HEK293T (cell line): ENCODE results near the gene IQSEC2.

Source experiments
- BHLHE40 ChIP-seq: fragments of 450-650 bp; IDR thresholded peaks from 2 replicates; pipeline ENCODE4 v1.6.1; 2016; ENCODE audit warnings: mild to moderate bottlenecking, moderate library complexity, borderline replicate concordance
- ELF4 ChIP-seq: fragments of 450-650 bp; IDR thresholded peaks from 2 replicates; pipeline ENCODE4 v1.6.1; 2017; ENCODE audit warnings: antibody characterized with exemption
- FOXA1 ChIP-seq: fragments of 450-650 bp; IDR thresholded peaks from 2 replicates; pipeline ENCODE4 v1.6.1; 2016; ENCODE audit warnings: mild to moderate bottlenecking
- FOXK2 ChIP-seq: fragments of 450-650 bp; IDR thresholded peaks from 2 replicates; pipeline ENCODE4 v1.6.1; 2016; ENCODE audit warnings: mild to moderate bottlenecking
- FOXM1 ChIP-seq: fragments of 450-650 bp; IDR thresholded peaks from 2 replicates; pipeline ENCODE4 v1.6.1; 2017; ENCODE audit warnings: mild to moderate bottlenecking, borderline replicate concordance
- HDGF ChIP-seq: fragments of 450-650 bp; IDR thresholded peaks from 2 replicates; pipeline ENCODE4 v1.6.1; 2017; ENCODE audit warnings: antibody characterized with exemption, borderline replicate concordance
- L3MBTL2 ChIP-seq: fragments of 450-650 bp; conservative IDR thresholded peaks from 2 replicates; pipeline ENCODE4 v1.6.1; 2016; ENCODE audit warnings: mild to moderate bottlenecking
- LEF1 ChIP-seq: fragments of 450-650 bp; IDR thresholded peaks from 2 replicates; pipeline ENCODE4 v1.6.1; 2017; ENCODE audit warnings: mild to moderate bottlenecking, borderline replicate concordance
- NFRKB ChIP-seq: fragments of 450-650 bp; IDR thresholded peaks from 2 replicates; pipeline ENCODE4 v1.6.1; 2016; ENCODE audit warnings: mild to moderate bottlenecking, moderate library complexity
- PKNOX1 ChIP-seq: fragments of 450-650 bp; IDR thresholded peaks from 2 replicates; pipeline ENCODE4 v1.6.1; 2016
- SP1 ChIP-seq: fragments of 450-650 bp; IDR thresholded peaks from 2 replicates; pipeline ENCODE4 v1.6.1; 2017
- SUZ12 ChIP-seq: fragments of 450-650 bp; IDR thresholded peaks from 2 replicates; pipeline ENCODE4 v1.6.1; 2016; ENCODE audit warnings: mild to moderate bottlenecking
- TARDBP ChIP-seq: fragments of 450-650 bp; IDR thresholded peaks from 2 replicates; pipeline ENCODE4 v1.6.1; 2016

GRCh38 chrX:53257670-53258423 lies 23.5 kb downstream of the IQSEC2 start:
- no peak for TF ChIP-seq NFRKB
- no peak for TF ChIP-seq PKNOX1
- no peak for TF ChIP-seq ELF4
- no peak for TF ChIP-seq HDGF
- TF ChIP-seq SP1: no peak
- TF ChIP-seq TARDBP: no peak
- no peak for TF ChIP-seq SUZ12
- no peak for TF ChIP-seq FOXK2
- no peak for TF ChIP-seq FOXM1
- TF ChIP-seq FOXA1: no peak
- no peak for TF ChIP-seq LEF1
- no peak for TF ChIP-seq BHLHE40
- TF ChIP-seq L3MBTL2: no peak
